ENCODE data around the gene ZNF467.

Gene ZNF467

GRCh38 chr7:149770728-149771636 is 2.4 kb downstream of the ZNF467 start:
- DNase-seq (ENCODE audit: low spot score) = no peak

- no peak for DNase-seq (ENCODE audit: low spot score)
These were observed 3.5 kb downstream of the ZNF467 start for GRCh38 chr7:149769915-149770314.

GRCh38 chr7:149768931-149769330 is 4.5 kb downstream of the ZNF467 start:
- DNase-seq (ENCODE audit: low spot score) = no peak

GRCh38 chr7:149767068-149767467 is 6.3 kb downstream of the ZNF467 start:
- DNase-seq (ENCODE audit: low spot score) = no peak

- no peak for DNase-seq (ENCODE audit: low spot score)
These were observed 7.2 kb downstream of the ZNF467 start for GRCh38 chr7:149766135-149766675.

- no peak for DNase-seq (ENCODE audit: low spot score)
These were observed 7.8 kb downstream of the ZNF467 start for GRCh38 chr7:149765399-149766121.

GRCh38 chr7:149764481-149765398 is 8.6 kb downstream of the ZNF467 start:
- peak; percentile 58 for DNase-seq (ENCODE audit: low spot score)

- no peak for DNase-seq (ENCODE audit: low spot score)
These were observed 9.7 kb downstream of the ZNF467 start for GRCh38 chr7:149763563-149764240.

- no peak for DNase-seq (ENCODE audit: low spot score)
These were observed 10.8 kb downstream of the ZNF467 start for GRCh38 chr7:149762610-149763009.

GRCh38 chr7:149762089-149762488 is 11.3 kb downstream of the ZNF467 start:
- no peak for DNase-seq (ENCODE audit: low spot score)

GRCh38 chr7:149761307-149761706 is 12.1 kb downstream of the ZNF467 start:
- no peak for DNase-seq (ENCODE audit: low spot score)

GRCh38 chr7:149760538-149760937 is 12.8 kb downstream of the ZNF467 start:
- DNase-seq (ENCODE audit: low spot score) = no peak

- no peak for DNase-seq (ENCODE audit: low spot score)
These were observed 14.1 kb downstream of the ZNF467 start for GRCh38 chr7:149759093-149759860.

- DNase-seq (ENCODE audit: low spot score) = peak; percentile 65
These were observed 19.8 kb downstream of the ZNF467 start for GRCh38 chr7:149753375-149754233.

GRCh38 chr7:149752646-149753045 is 20.7 kb downstream of the ZNF467 start:
- peak; percentile 30 for DNase-seq (ENCODE audit: low spot score)

- peak; percentile 49 for DNase-seq (ENCODE audit: low spot score)
These were observed 22.2 kb downstream of the ZNF467 start for GRCh38 chr7:149751043-149751775.

- no peak for DNase-seq (ENCODE audit: low spot score)
These were observed 23.1 kb downstream of the ZNF467 start for GRCh38 chr7:149750122-149750845.

All from left forelimb (tissue), 1 donor.